Astrocyte (in vitro differentiated cells and primary cell): ENCODE data around the gene SLC43A1. TPM values are rescaled to one million over a fixed set of nuclear protein-coding genes. Genes with fewer than 3 reads are reported as not detected.

Source experiments
- DNase-seq: peaks from one replicate; pipeline ENCODE4 v3.0.0-alpha.2; 2010; ENCODE audit warnings: low read depth
- FAIRE-seq: peaks from 2 replicates; lab custom pipeline; 2011; peaks lifted over from hg19 to GRCh38; lab: Jason Lieb, UNC
- H2AFZ ChIP-seq: 2 replicates; pipeline ENCODE4 v1.6.0; 2012; ENCODE audit warnings: low read depth, low read length, inconsistent platforms
- H3K27ac ChIP-seq: 2 replicates; pipeline ENCODE4 v1.5.1; 2011; ENCODE audit warnings: low read depth, low read length, inconsistent platforms
- H3K27me3 ChIP-seq: 2 replicates; pipeline ENCODE4 v1.6.0; 2011; ENCODE audit warnings: low read length, inconsistent platforms; ENCODE audit not compliant: insufficient read depth
- H3K36me3 ChIP-seq: 2 replicates; pipeline ENCODE4 v1.5.1; 2011; ENCODE audit warnings: low read length, inconsistent platforms; ENCODE audit not compliant: insufficient read depth
- H3K4me1 ChIP-seq: 2 replicates; pipeline ENCODE4 v1.5.1; 2011; ENCODE audit warnings: low read length, inconsistent platforms; ENCODE audit not compliant: insufficient read depth
- H3K4me2 ChIP-seq: 2 replicates; pipeline ENCODE4 v1.6.0; 2012; ENCODE audit warnings: low read length, inconsistent platforms
- H3K4me3 ChIP-seq: 2 replicates; pipeline ENCODE4 v1.5.1; 2011; ENCODE audit warnings: low read depth, mild to moderate bottlenecking, low read length, inconsistent platforms; ENCODE audit not compliant: insufficient read depth
- H3K79me2 ChIP-seq: 2 replicates; pipeline ENCODE4 v1.6.0; 2012; ENCODE audit warnings: mild to moderate bottlenecking, low read length, inconsistent platforms; ENCODE audit not compliant: insufficient read depth
- H3K9ac ChIP-seq: 2 replicates; pipeline ENCODE4 v1.6.0; 2012; ENCODE audit warnings: mild to moderate bottlenecking, low read length, inconsistent platforms
- H3K9me3 ChIP-seq: 2 replicates; pipeline ENCODE4 v1.5.1; 2012; ENCODE audit warnings: low read depth, mild to moderate bottlenecking, low read length, inconsistent platforms; ENCODE audit not compliant: insufficient read depth
- H4K20me1 ChIP-seq: 2 replicates; pipeline ENCODE4 v1.6.0; 2012; ENCODE audit warnings: low read length, inconsistent platforms; ENCODE audit not compliant: insufficient read depth
- H3K27ac Mint-ChIP-seq: one replicate; pipeline ENCODE4 v1.8.0; 2021; ENCODE audit warnings: mild to moderate bottlenecking, mixed read lengths; ENCODE audit not compliant: unreplicated experiment
- H3K27me3 Mint-ChIP-seq: one replicate; pipeline ENCODE4 v1.8.0; 2021; ENCODE audit warnings: low read depth, mixed read lengths; ENCODE audit not compliant: unreplicated experiment
- H3K36me3 Mint-ChIP-seq: one replicate; pipeline ENCODE4 v1.8.0; 2021; ENCODE audit warnings: low read depth, mixed read lengths; ENCODE audit not compliant: unreplicated experiment
- H3K4me1 Mint-ChIP-seq: one replicate; pipeline ENCODE4 v1.8.0; 2021; ENCODE audit warnings: low read depth, mixed read lengths; ENCODE audit not compliant: unreplicated experiment
- H3K4me3 Mint-ChIP-seq: one replicate; pipeline ENCODE4 v1.8.0; 2021; ENCODE audit warnings: mild to moderate bottlenecking, moderate library complexity, mixed read lengths; ENCODE audit not compliant: unreplicated experiment
- H3K9me3 Mint-ChIP-seq: one replicate; pipeline ENCODE4 v1.8.0; 2021; ENCODE audit warnings: mild to moderate bottlenecking, mixed read lengths; ENCODE audit not compliant: unreplicated experiment
- CTCF ChIP-seq: IDR thresholded peaks from 2 replicates; pipeline ENCODE4 v1.5.1; 2011; ENCODE audit warnings: low read depth, mild to moderate bottlenecking, inconsistent platforms, low read length, moderate library complexity; ENCODE audit not compliant: insufficient read depth
- EZH2 ChIP-seq: IDR thresholded peaks from 2 replicates; pipeline ENCODE4 v1.6.1; 2012; ENCODE audit warnings: mild to moderate bottlenecking, low read length, inconsistent platforms; ENCODE audit not compliant: insufficient read depth
- total RNA-seq: library from RNA; stranded (reverse); gene quantifications from 2 replicates; pipeline ENCODE4 v1.2.1, GENCODE V29; 2021

SLC43A1 gene
- total RNA-seq, 1 donor from 2014 or later, result 3.5 TPM

GRCh38 chr11:57475191-57475590, 40.3 kb downstream of the SLC43A1 start:
- Mint-ChIP-seq H3K27me3 (peaks cover 71% of the 10 kb centered on the region), H3K4me1 (peaks cover 3% of the 10 kb centered on the region), H3K27ac (no peak overlapping the region), H3K9me3 (peaks cover 2% of the 10 kb centered on the region), H3K4me3 (no peak overlapping the region), H3K36me3 (no peaks in the 10 kb centered on the region)
- TF ChIP-seq EZH2 (no peak), CTCF (no peak)
- Histone ChIP-seq H3K4me3 (no peak overlapping the region), H3K4me2 (no peak overlapping the region), H4K20me1 (no peaks in the 10 kb centered on the region), H3K27ac (no peak overlapping the region), H3K79me2 (no peaks in the 10 kb centered on the region), H3K4me1 (peaks cover 4% of the 10 kb centered on the region), H3K9me3 (no peaks in the 10 kb centered on the region), H3K27me3 (peaks cover 45% of the 10 kb centered on the region), H3K36me3 (no peaks in the 10 kb centered on the region), H3K9ac (no peak overlapping the region), H2AFZ (no peak overlapping the region)
- DNase-seq (no peak), FAIRE-seq (no peak)

GRCh38 chr11:57474803-57475115, 40.7 kb downstream of the SLC43A1 start:
- H3K4me2 ChIP-seq, result no peak overlapping the region
- peaks cover 68% of the 10 kb centered on the region for H3K27me3 Mint-ChIP-seq

GRCh38 chr11:57474017-57474802, 41.3 kb downstream of the SLC43A1 start:
- TF ChIP-seq CTCF (no peak), EZH2 (no peak)
- DNase-seq (no peak), FAIRE-seq (no peak)
- no peak overlapping the region for H3K4me3 ChIP-seq
- Mint-ChIP-seq H3K27me3 (peaks cover 63% of the 10 kb centered on the region), H3K9me3 (no peaks in the 10 kb centered on the region), H3K27ac (no peak overlapping the region), H3K4me1 (peaks cover 3% of the 10 kb centered on the region), H3K36me3 (no peaks in the 10 kb centered on the region), H3K4me3 (no peak overlapping the region)
- no peak overlapping the region for H2AFZ ChIP-seq
- H3K9me3 ChIP-seq, result no peaks in the 10 kb centered on the region
- H3K36me3 ChIP-seq, result no peaks in the 10 kb centered on the region
- no peaks in the 10 kb centered on the region for H3K79me2 ChIP-seq
- no peaks in the 10 kb centered on the region for H4K20me1 ChIP-seq
- no peak overlapping the region for H3K27ac ChIP-seq
- no peak overlapping the region for H3K9ac ChIP-seq
- H3K27me3 ChIP-seq, result peaks cover 41% of the 10 kb centered on the region
- H3K4me1 ChIP-seq, result peaks cover 4% of the 10 kb centered on the region
- no peak overlapping the region for H3K4me2 ChIP-seq

More at GRCh38 chr11:57474803-57475115, 40.7 kb downstream of the SLC43A1 start:
- Histone ChIP-seq H3K9ac (no peak overlapping the region), H3K4me3 (no peak overlapping the region), H3K27me3 (peaks cover 43% of the 10 kb centered on the region), H2AFZ (no peak overlapping the region), H3K4me1 (peaks cover 4% of the 10 kb centered on the region), H3K27ac (no peak overlapping the region), H4K20me1 (no peaks in the 10 kb centered on the region), H3K36me3 (no peaks in the 10 kb centered on the region), H3K9me3 (no peaks in the 10 kb centered on the region), H3K79me2 (no peaks in the 10 kb centered on the region)
- no peak for TF ChIP-seq EZH2
- Mint-ChIP-seq H3K9me3 (no peaks in the 10 kb centered on the region), H3K36me3 (no peaks in the 10 kb centered on the region), H3K4me3 (no peak overlapping the region), H3K27ac (no peak overlapping the region), H3K4me1 (peaks cover 3% of the 10 kb centered on the region)
- DNase-seq, result no peak
- FAIRE-seq, result no peak
